HG02588 (cell line): Measurements from ENCODE around the gene INPP5D.
"Not testable (repeated sequence)": the region's sequence is repeated elsewhere in the genome, so short reads cannot be mapped to it uniquely, and the experiment has no call there.

ENCODE experiments used
- ATAC-seq: cut with Tn5 transposase; IDR thresholded peaks from one replicate; pipeline ENCODE4 v1.9.1; 2021; ENCODE audit warnings: mild to moderate bottlenecking, moderate library complexity; ENCODE audit not compliant: unreplicated experiment

Gene INPP5D

DNA sequence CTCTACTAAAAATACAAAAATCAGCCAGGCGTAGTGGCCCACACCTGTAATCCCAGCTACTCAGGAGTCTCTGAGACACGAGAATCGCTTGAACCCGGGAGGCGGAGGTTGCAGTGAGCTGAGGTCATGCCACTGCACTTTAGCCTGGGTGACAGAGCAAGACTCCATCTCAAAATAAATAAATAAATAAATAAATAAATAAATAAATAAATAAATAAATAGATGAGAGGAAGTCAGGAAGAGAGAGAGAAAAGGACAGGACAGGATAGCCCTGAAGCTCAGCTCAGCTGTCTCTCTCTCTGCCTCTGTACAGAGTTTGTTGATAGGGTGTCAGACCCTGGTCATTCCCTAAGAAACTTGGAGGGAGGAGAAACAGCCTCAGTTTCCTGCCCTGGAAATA is 140.6 kb downstream of the INPP5D start:
- not testable (repeated sequence) for ATAC-seq

DNA sequence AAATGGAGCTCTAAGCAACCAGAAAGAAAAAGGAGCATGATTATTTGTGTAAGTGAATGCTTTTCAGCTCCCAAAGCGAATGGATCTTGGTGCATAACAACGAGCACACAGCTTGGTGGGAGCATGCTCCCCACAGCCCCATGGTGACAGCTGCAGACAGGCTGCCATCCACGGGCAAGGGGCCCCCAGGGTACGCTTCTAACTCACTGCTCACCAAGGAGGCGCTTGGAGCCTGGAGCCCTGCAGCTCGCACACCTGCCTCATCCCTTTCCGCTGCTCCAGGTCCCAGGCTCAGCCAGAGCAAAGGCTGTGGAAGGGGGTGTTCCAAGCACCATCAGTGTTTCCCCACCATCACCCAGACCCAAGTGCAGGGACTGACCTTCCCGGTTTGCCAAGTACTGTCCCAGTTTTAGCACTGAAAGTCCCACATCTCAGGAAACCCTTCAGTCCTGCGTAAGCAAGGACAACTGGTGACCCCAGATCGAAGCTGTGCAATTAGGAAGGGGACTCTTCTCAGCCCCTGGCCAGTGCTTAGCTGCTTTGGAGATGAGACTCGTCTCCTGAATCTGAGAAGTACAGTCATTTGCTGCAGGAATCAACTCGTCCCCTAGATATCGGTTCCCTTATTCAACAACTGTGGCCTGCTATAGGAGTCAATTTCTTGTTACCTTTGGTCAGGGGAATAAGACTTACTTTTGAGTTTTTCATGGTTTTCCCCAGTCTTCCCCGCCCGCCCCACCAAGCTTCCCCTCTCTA is 141.3 kb downstream of the INPP5D start:
- no peak for ATAC-seq

DNA sequence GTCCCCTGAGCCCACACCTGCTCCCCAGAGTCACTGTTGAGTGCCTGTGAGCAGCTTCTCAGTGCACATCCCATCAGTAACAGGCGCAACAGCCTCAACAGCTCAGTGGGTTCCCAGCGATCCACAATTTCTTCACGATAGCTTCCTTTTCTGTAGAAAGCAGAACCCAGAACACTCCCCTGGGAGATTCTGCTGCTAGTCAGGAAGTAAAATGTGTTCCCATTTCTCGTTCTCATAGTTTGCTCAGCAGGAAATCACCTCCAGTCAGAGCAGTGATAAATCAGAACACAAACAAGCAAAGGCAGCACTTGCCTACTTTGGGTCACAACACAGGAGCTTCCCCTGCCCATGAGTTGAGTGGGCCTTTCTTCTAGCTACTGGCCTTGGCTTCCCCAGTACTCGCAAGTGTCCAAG is 142.4 kb downstream of the INPP5D start:
- ATAC-seq = no peak

DNA sequence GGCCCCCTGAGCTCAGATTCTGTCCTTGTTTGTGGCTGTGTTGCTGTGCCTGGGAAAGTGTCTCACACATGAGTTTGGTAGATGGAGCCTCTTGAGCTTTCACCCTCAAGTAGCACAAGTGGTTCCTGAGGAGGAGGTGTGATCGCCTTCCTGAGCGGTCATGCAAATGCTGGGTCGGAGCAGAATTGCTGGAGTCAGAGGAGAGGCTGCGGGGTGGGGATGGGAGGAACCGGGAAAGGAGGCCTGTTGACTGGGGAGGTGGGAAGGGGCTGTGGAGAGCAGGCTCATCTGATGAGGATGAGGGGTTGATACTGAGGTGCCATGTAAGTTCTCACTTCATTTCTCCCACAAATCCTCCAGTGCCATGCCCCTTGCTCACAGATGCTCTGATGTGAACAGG is 142.9 kb downstream of the INPP5D start:
- no peak for ATAC-seq

DNA sequence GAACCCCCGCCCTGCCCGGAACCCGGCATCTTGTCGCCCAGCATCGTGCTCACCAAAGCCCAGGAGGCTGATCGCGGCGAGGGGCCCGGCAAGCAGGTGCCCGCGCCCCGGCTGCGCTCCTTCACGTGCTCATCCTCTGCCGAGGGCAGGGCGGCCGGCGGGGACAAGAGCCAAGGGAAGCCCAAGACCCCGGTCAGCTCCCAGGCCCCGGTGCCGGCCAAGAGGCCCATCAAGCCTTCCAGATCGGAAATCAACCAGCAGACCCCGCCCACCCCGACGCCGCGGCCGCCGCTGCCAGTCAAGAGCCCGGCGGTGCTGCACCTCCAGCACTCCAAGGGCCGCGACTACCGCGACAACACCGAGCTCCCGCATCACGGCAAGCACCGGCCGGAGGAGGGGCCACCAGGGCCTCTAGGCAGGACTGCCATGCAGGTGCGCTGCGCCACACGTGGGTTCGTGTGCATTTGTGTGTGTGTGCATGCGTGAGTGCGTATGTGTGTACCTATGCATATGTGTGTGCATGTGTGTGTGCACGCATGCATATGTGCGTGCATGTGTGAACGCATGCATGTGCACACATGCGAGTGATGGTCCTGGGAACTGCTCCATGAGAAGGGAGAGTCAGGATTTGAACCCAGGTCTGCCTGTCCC is 144.3 kb downstream of the INPP5D start:
- ATAC-seq = no peak

DNA sequence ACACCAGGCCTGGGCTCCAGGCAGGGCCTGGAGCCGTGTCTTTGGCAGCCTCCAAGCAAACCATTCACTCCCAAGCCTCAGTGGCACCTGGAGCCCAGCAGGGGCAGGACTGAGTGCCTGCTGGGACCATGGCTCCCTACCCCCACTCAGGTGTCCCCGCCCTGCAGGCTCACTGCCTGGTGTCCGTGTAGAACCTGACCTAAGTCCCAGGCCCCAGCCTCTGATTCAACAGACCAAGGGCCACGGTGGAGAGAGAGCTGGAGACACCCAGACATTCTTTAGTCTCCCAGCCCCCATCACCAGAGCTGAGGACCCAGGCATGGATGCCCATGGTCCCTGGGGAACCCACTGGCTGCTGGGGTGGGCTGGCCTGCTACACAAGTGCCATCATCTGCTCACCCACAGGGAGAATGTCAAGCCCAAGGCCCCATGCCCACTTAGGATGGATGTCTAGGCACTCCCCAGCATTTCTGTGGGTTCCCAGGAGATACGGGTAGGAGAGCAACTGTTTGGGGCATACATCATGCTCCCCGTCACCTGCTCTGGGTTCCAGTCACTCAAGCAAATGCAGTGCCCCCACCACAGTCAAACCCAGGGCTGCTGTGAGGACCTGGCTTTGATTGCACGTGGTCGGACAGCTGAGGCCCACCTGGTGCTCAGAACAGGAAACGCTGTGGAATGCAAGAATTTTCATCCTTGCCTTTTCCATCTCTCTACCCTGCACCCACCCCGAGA is 148.4 kb downstream of the INPP5D start:
- no peak for ATAC-seq

DNA sequence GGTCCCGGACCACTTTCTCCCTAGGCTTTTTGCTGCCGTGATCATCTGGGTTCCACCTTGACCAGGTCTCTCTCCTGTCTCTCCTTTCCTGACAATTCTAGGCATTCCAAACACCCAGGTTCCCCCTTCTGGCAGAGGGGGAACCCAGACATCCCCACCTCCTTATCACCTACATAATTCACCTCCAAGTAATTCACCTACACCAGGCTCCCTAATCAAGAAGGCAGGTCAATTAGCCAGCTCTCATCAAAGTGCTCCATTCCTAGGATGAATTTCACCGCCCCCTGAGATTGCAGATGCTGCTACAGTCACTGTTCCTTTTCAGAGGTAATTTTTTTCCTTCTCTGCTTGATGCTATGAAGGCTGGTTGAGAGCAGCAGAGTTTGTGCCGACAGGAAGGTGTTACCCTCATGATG is 149.0 kb downstream of the INPP5D start:
- no peak for ATAC-seq

DNA sequence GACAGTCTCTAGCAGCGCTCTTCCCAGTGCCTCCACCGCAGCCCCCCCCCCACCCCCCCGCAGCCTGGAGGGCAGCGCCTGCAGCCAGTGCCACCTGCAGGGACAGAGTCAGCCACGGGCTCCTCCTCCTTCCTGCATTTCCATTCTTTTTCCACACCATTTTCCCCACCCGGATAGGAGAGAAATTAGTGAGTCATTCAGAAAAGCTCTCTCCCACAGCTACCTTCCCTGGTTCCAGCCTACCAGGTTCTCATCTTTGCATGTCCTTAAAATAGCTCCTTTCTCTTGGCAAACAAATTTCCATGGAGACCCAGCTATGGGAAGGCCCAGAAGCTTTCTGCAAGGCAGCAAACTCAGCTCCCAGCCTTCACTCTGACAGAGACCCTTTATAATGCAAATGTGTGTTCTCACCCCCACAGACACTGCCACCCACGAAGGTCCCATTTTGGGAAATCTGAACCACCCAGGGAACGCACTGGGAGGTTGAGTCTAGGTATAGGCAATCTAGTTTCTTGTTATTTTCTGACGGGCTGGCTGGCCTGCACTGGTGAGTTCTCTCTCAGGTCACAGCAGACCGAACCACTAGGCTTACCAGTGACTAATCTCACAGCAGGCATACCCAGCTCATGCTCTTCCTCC is 149.5 kb downstream of the INPP5D start:
- ATAC-seq = no peak

DNA sequence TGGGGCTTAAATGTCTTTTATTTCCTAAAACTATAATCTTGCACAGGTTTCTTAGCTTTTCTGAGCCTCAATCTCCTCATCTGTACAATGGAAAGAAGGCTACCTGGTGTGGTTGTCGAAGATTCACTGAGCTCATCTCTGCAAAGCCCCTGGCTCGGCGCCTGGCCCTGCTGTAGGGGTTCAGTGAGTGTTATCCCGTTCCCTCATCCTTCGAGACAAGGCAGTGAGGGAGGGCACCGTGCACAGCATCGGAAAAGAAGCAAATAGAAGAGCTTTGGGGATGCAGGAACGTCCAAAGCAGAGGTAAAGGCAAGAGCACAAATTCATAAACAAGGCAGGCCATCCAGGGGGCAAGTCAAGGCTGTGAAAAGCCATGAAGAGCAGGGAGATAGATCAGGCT is 150.1 kb downstream of the INPP5D start:
- ATAC-seq = no peak

DNA sequence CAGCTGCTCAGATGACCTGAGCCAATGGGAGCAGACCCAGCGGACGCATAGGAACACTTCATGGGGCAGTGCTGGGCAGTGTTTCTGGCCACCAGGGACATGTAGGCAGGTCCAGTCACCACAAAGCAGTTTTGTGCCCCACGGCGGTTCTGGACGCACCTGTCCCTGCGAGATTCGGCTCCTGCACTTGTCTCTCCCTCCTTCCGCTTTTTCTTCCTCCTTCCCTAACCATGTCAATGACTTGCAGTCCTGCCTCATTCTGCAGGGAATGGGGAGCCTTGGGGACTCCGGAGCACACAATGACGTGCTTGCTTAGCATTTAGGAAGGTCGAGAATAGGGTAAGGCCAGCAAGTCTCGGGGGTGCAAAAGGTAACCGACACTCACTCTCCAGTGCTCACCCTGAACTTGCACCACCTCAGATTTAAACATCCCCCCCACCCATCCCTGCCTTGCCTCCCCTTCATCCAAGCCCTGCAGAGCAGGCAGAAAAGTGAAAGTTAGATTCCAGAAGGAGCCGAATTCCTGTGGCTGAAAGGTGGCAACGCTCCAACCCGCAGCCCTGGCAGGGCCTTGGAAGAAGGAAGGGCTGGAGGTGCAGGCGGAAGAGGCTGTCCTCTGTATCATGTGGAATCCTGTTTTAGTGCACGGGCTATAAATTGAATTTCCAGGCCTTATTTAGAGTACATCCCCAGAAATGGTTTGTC is 150.9 kb downstream of the INPP5D start:
- no peak for ATAC-seq

DNA sequence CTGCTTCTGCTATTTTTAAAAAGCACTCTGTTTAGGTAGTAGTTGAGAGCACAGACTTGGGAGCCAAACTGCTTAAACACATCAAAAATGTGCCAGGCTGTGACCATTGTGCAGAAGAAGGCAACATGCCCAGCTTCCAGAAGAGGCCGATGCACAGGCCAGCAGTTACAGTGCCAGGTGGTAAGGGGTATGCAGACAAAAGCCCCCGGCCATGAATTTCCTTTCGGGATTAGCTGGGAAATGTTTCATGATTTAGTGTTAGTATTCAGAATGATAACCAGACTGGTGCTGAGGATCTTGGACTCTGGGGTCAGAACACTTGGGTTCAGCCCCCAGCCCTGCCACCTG is 151.4 kb downstream of the INPP5D start:
- no peak for ATAC-seq

DNA sequence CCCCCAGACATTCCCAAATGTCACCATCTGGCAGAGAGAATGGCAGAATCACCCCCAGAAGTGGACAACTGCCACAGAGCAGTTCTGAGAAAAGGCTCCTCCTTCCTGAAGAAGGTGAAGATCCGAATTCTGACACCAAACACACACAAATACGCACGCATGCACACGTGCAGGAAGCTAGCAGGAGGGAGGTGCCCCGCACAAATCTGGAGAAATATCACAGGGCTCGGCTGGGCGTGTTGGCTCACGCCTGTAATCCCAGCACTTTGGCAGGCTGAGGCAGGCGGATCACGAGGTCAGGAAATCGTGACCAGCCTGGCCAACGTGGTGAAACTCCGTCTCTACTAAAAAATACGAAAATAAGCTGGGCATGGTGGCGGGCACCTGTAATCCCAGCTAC is 152.9 kb downstream of the INPP5D start:
- no peak for ATAC-seq

DNA sequence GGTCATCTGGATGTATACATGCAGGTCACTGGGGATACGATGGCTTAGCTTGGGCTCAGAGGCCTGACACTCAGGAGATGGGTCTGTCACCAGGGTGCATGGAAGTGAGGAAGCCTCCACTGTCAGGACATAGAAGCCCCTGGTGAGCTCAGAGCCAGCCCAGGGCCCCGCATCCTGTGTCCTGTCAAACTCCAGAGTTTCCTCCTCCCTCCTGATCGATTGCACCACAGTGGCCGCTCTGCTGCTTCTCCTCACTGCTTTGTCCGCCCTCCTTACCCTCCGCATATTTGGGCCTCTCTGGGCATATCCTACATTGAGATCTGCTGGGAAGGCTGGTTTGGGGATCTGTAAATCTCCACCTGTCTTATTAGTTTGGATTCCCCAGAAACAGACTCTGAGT is 153.8 kb downstream of the INPP5D start:
- ATAC-seq = no peak

DNA sequence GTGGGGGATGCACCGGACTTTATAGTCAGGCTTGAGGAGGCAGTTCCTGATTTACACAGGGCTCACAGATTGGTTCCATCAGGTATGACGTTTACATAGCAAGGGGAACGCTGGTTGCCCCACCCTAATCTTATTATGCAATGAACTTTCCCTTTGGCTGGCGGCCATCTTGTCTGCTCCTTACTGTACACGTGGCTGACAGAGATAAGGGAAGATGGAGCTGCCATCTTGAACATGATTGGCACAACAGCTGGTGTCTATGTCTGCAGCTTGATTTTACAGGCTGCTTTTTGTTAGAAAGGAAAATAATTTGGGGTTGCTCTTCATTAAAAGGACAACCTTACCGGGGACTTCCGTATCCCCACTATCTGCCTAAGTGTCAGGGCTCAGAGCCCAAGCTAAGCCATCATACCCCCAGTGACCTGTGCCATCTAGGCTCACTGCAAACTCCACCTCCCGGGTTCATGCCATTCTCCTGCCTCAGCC is 157.8 kb downstream of the INPP5D start:
- ATAC-seq = no peak

DNA sequence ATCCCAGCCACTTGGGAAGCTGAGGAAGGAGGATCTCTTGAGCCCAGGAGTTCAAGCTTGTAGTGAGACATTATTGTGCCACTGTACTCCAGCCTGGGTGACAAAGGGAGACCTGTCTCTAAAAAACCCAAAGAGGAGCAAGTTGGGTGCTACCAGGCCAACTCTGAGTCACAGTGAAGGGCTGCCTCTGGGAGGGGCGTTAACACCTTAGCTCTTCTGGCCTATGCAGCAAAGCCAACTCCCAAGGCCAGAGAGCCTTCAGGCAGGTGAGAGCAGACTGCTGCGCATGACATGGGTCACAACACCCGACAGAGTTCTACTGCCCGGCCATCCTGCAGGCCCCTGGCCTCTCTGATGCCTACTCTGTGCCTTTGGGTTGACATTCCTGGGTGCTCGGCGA is 158.7 kb downstream of the INPP5D start:
- ATAC-seq = no peak

DNA sequence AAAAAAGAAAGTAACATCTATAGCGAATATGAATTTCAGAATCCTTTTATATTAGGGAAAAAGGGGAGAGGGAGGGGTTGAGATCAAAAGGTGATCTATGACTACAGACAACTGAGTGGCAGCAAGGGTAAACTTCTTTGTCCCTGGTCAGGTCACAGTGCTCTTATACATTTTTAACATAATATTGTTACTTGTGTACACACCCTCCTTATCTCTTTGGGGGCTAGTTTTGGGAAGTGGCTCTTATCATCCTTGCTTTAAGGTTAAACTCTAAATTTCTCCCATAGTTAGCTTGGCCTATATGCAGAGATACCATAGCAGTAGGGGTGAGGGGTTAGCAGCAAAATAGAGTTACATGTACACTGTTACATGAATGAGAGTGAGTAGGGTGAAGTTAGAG is 159.7 kb downstream of the INPP5D start:
- no peak for ATAC-seq

DNA sequence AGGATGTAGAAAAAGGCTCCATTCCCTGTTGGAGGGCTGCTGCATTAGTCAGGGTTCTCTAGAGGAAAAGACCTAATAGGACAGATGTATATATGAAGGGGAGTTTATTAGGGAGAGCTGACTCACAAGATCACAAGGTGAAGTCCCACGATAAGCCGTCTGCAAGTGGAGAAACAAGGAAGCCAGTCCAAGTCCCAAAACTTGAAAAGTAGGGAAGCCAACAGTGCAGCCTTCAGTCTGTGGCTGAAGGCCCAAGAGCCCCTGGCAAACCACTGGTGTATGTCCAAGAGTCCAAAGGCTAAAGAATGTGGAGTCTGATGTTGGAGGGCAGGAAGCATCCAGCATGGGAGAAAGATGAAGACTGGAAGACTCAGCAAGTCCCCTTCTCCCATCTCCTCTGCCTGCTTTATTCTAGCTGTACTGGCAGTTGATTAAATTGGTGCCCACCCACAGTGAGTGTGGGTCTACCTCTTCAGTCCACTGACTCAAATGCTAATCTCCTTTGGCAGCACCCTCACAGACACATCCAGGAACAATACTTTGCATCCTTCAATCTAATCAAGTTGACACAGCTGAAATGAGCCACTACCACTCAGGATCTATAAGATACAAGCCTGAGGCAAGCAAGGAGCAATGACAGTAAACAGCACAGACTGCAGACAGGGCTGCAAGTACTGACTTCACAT is 161.4 kb downstream of the INPP5D start:
- ATAC-seq = no peak

DNA sequence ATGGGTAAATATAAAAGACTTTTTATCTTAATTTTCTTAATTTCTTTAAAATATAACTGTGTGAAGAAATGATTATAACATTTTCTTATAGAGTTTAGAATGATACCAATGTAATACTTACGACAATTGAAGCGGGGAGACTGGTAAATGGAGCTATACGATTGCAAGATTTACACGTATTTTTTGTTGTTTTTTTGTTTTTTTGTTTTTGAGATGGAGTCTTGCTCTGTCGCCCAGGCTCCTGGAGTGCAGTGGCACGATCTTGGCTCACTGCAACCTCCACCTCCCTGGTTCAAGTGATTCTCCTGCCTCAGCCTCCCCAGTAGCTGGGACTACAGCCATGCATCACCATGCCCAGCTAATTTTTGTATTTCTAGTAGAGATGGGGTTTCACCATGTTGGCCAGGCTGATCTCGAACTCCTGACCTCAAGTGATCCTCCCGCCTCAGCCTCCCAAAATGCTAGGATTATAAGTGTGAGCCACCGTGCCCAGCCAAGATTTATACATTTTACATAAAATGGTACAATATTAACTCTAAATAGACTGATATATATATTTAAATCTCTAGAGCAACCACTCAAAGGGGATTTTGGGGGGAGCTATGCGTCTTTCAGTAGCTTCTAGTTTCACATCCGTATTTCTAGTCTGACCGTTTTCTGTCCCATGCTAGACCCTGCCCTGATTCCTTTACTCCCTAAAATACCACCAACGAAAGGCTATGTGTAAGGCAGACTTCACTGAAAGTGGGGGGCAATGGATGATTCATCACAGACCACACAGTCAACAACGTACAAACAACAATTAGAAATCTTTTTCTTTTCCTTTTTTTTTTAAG is 163.1 kb downstream of the INPP5D start:
- ATAC-seq = peak; percentile 84
